Progenitor cell of endocrine pancreas (in vitro differentiated cells): ENCODE data around the gene ITGAX. TPM values are rescaled to one million over a fixed set of nuclear protein-coding genes. Genes with fewer than 3 reads are reported as not detected.

Experiments used
- DNase-seq: peaks from one replicate; pipeline ENCODE4 v3.0.0; 2021; ENCODE audit warnings: low spot score; ENCODE audit not compliant: unreplicated experiment
- H3K27ac Mint-ChIP-seq: 2 replicates; pipeline ENCODE4 v1.8.0; 2021; ENCODE audit warnings: mild to moderate bottlenecking, moderate library complexity, mixed read lengths
- H3K27me3 Mint-ChIP-seq: 2 replicates; pipeline ENCODE4 v1.8.0; 2021; ENCODE audit warnings: mixed read lengths
- H3K36me3 Mint-ChIP-seq: 2 replicates; pipeline ENCODE4 v1.8.0; 2022; ENCODE audit warnings: mixed read lengths; ENCODE audit not compliant: insufficient read depth
- H3K4me1 Mint-ChIP-seq: 2 replicates; pipeline ENCODE4 v1.8.0; 2021; ENCODE audit warnings: low read depth, mixed read lengths
- H3K4me3 Mint-ChIP-seq: 2 replicates; pipeline ENCODE4 v1.8.0; 2021; ENCODE audit warnings: low read depth, mild to moderate bottlenecking, moderate library complexity, mixed read lengths
- H3K9me3 Mint-ChIP-seq: 2 replicates; pipeline ENCODE4 v1.8.0; 2021; ENCODE audit warnings: low read depth, mixed read lengths
- total RNA-seq: library from RNA; stranded (reverse); gene quantifications from 2 replicates; pipeline ENCODE4 v1.2.1, GENCODE V29; 2021
- TF ChIP-seq, protein P1 (sequence below): fragments of 200-600 bp; sonication (generic); IDR thresholded peaks from one replicate; pipeline ENCODE4 v1.5.0; 2021; ENCODE audit warnings: antibody characterized with exemption, mild to moderate bottlenecking; ENCODE audit not compliant: unreplicated experiment

Gene ITGAX
- total RNA-seq, 1 donor from 2014 or later = not detected

DNA sequence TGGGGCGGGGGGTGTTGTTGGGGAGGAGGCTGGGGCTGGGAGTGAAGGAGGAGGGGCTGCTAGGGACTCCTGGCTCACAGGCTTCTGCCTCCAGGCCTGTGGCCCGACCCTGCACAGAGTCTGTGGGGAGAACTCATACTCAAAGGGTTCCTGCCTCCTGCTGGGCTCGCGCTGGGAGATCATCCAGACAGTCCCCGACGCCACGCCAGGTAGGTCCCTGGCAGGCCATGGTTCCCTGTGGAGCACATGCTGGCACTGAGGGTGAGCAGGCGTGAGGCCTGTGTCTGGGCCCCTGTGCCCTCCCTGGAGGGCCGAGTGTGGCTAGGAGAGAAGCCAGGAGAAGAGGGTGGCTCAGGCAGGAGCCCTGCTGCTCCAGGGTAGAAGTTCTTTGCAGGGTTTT is 42.7 kb downstream of the ITGAX start:
- no peaks in the 10 kb centered on the region for H3K9me3 Mint-ChIP-seq
- no peak for DNase-seq
- no peaks in the 10 kb centered on the region for H3K36me3 Mint-ChIP-seq
- TF ChIP-seq, protein P1, sequence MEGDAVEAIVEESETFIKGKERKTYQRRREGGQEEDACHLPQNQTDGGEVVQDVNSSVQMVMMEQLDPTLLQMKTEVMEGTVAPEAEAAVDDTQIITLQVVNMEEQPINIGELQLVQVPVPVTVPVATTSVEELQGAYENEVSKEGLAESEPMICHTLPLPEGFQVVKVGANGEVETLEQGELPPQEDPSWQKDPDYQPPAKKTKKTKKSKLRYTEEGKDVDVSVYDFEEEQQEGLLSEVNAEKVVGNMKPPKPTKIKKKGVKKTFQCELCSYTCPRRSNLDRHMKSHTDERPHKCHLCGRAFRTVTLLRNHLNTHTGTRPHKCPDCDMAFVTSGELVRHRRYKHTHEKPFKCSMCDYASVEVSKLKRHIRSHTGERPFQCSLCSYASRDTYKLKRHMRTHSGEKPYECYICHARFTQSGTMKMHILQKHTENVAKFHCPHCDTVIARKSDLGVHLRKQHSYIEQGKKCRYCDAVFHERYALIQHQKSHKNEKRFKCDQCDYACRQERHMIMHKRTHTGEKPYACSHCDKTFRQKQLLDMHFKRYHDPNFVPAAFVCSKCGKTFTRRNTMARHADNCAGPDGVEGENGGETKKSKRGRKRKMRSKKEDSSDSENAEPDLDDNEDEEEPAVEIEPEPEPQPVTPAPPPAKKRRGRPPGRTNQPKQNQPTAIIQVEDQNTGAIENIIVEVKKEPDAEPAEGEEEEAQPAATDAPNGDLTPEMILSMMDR = no peak
- H3K27ac Mint-ChIP-seq = no peak overlapping the region
- H3K4me1 Mint-ChIP-seq = no peaks in the 10 kb centered on the region
- no peaks in the 10 kb centered on the region for H3K27me3 Mint-ChIP-seq
- no peak overlapping the region for H3K4me3 Mint-ChIP-seq

DNA sequence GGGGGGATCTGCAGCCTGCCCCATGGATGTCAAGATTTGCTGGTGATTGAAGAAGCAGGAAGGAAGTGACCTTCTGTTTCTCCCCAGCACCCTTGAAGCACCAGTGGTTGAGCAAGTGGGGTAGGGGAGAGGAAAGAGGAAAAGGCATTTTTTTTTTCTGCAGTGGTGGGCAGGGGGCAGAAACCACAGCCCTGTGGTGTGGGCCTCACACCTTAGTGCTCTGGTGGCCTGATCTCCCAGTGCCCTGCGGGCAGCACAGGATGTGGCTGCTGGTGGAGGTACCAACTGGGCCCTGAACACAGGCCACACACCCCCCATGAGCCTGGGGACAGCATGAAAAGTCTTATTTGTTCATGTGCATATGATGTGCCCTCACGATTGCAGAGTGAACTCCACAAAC is 45.2 kb downstream of the ITGAX start:
- TF ChIP-seq, protein P1 = no peak
- H3K36me3 Mint-ChIP-seq = no peaks in the 10 kb centered on the region
- H3K4me1 Mint-ChIP-seq = no peaks in the 10 kb centered on the region
- H3K4me3 Mint-ChIP-seq = no peak overlapping the region
- no peaks in the 10 kb centered on the region for H3K9me3 Mint-ChIP-seq
- DNase-seq = no peak
- no peak overlapping the region for H3K27ac Mint-ChIP-seq
- no peaks in the 10 kb centered on the region for H3K27me3 Mint-ChIP-seq

DNA sequence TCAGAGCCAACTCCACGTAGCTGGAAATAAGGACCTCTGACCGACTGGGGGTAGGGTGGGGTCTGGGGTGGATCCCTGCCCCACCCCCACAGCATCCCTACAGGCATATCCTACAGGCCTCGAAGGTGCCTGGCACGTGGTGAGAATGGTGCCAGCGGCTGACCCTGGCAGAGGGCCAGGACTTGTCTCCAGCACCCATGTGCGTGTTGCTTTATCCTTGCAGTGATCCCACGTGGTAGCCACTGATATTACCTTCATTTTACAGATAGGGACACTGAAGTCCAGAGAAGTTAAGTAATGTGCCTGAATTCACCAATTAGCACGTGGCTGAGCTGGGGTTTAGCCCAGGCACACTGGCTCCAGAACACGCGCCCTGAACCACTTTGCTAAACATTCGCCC is 46.5 kb downstream of the ITGAX start:
- Mint-ChIP-seq H3K4me3 (no peak overlapping the region), H3K27ac (no peak overlapping the region), H3K4me1 (no peaks in the 10 kb centered on the region), H3K27me3 (no peaks in the 10 kb centered on the region), H3K36me3 (no peaks in the 10 kb centered on the region), H3K9me3 (no peaks in the 10 kb centered on the region)
- TF ChIP-seq, protein P1 = no peak
- DNase-seq = no peak

DNA sequence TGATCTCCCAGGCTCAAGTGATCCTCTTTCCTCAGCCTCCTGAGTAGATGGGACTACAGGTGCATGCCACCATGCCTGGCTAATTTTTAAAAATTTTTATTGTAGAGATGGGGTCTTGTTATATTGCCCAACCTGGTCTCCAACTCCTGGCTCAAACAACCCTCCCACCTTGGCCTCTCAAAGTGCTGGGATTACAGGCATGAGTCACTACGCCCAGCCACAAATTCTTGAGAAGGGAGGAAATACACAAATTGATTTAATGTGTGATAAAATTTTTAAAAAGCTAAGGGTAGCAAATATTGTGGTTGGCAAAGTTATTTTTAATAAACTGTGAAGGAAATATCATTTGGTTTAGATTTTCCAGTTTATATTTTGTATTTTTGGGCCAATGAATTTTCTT is 47.7 kb downstream of the ITGAX start:
- H3K27ac Mint-ChIP-seq = no peak overlapping the region
- peaks cover 8% of the 10 kb centered on the region for H3K27me3 Mint-ChIP-seq
- no peak for DNase-seq
- TF ChIP-seq, protein P1 = no peak
- H3K36me3 Mint-ChIP-seq = no peaks in the 10 kb centered on the region
- no peak overlapping the region for H3K4me3 Mint-ChIP-seq
- no peaks in the 10 kb centered on the region for H3K4me1 Mint-ChIP-seq
- no peaks in the 10 kb centered on the region for H3K9me3 Mint-ChIP-seq

DNA sequence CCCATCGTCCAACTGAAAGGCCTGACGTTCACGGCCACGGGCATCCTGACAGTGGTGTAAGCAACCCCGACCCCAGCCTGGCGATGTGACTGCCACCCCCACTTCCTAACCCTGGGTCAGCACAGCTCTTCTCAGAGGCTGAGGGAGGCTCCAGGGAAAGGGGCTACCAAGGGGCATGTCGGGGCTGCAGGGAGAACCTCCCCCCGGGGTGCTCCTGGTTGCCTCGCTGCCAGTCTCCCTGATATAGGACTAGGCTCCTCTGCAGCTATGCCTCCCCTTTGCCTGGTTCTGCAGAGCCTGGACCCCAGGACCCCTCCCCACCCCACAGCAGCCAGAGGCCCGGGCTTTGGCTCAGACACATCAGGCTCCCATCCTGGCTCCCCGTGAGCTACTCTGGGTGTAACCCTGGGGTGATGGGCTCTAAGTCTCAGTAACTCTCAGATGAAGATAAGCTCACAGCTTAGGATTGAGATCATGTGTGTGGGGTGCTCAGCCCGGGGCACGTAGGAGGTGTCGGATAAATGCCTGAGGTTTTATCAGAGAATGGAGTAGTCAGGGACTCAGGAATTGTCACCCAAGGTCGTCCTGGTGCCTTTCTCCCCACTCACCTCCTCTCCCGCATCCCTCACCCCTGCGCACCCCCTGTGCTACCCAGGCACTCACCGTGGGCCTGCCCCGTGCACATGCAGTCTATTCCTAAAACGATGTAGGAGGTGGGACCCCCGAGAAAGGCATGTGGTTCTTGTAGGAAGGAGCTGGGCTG is 48.8 kb downstream of the ITGAX start:
- no peaks in the 10 kb centered on the region for H3K36me3 Mint-ChIP-seq
- no peak overlapping the region for H3K27ac Mint-ChIP-seq
- H3K9me3 Mint-ChIP-seq = no peaks in the 10 kb centered on the region
- H3K4me3 Mint-ChIP-seq = no peak overlapping the region
- H3K27me3 Mint-ChIP-seq = peaks cover 16% of the 10 kb centered on the region
- no peaks in the 10 kb centered on the region for H3K4me1 Mint-ChIP-seq
- TF ChIP-seq, protein P1 = no peak
- no peak for DNase-seq
